ENCODE measurements around the gene THEM5. TPM values are rescaled to one million over a fixed set of nuclear protein-coding genes. Genes with fewer than 3 reads are reported as not detected.
"Not testable (repeated sequence)": the region's sequence is repeated elsewhere in the genome, so short reads cannot be mapped to it uniquely, and the experiment has no call there.

The THEM5 gene
- total RNA-seq, 2 experiments from 2014 or later: not detected

- H3K27ac Mint-ChIP-seq; H3K4me1 Mint-ChIP-seq (ENCODE audit: low read depth); H3K4me3 Mint-ChIP-seq; H3K9me3 Mint-ChIP-seq; DNase-seq; H3K27me3 Mint-ChIP-seq (ENCODE audit: low read depth): not testable (repeated sequence)
- intact Hi-C loops (cut with micrococcal nuclease): loop anchor here (5.0 to 10.0 kb wide), 2 partner anchors 38 to 120 kb away; partner anchors contain the start of gene MRPL9
- peaks cover 32% of the 10 kb centered on the region for H3K36me3 Mint-ChIP-seq (ENCODE audit: low read depth)
- CTCF ChIA-PET: interaction anchor here (0.8 kb wide), 1 partner anchor 115 kb away, joined by 3 read pairs; no protein-coding TSS in a partner anchor
Observed at GRCh38 chr1:151884879-151885278, 31.4 kb upstream of the THEM5 start.

GRCh38 chr1:151884445-151884844, 30.9 kb upstream of the THEM5 start:
- H3K36me3 Mint-ChIP-seq (ENCODE audit: low read depth): peaks cover 32% of the 10 kb centered on the region
- DNase-seq; H3K4me3 Mint-ChIP-seq; H3K4me1 Mint-ChIP-seq (ENCODE audit: low read depth); H3K9me3 Mint-ChIP-seq; H3K27me3 Mint-ChIP-seq (ENCODE audit: low read depth); H3K27ac Mint-ChIP-seq: not testable (repeated sequence)
- CTCF ChIA-PET: interaction anchor here (0.8 to 1.0 kb wide), 2 partner anchors 115 to 116 kb away, joined by 3 read pairs; no protein-coding TSS in a partner anchor
- intact Hi-C loops (cut with micrococcal nuclease): loop anchor here (5.0 to 10.0 kb wide), 2 partner anchors 37 to 120 kb away; partner anchors contain the start of gene MRPL9

- not testable (repeated sequence) for H3K9me3 Mint-ChIP-seq; H3K27ac Mint-ChIP-seq; DNase-seq; H3K4me1 Mint-ChIP-seq (ENCODE audit: low read depth); H3K4me3 Mint-ChIP-seq; H3K27me3 Mint-ChIP-seq (ENCODE audit: low read depth)
- intact Hi-C loops (cut with micrococcal nuclease): loop anchor here (5.0 to 10.0 kb wide), 2 partner anchors 37 to 119 kb away; partner anchors contain the start of gene MRPL9
- CTCF ChIA-PET: interaction anchor here (1.0 kb wide), 1 partner anchor 117 kb away, joined by 3 read pairs; no protein-coding TSS in a partner anchor
- peaks cover 29% of the 10 kb centered on the region for H3K36me3 Mint-ChIP-seq (ENCODE audit: low read depth)
Observed at GRCh38 chr1:151883898-151884297, 30.4 kb upstream of the THEM5 start.

GRCh38 chr1:151882918-151883317, 29.4 kb upstream of the THEM5 start:
- H3K4me1 Mint-ChIP-seq (ENCODE audit: low read depth); H3K4me3 Mint-ChIP-seq; H3K27ac Mint-ChIP-seq; H3K9me3 Mint-ChIP-seq; DNase-seq; H3K27me3 Mint-ChIP-seq (ENCODE audit: low read depth): not testable (repeated sequence)
- H3K36me3 Mint-ChIP-seq (ENCODE audit: low read depth): peaks cover 26% of the 10 kb centered on the region
- CTCF ChIA-PET: interaction anchor here (0.6 to 0.7 kb wide), 2 partner anchors 39 to 542 kb away, joined by 3 to 5 read pairs; no protein-coding TSS in a partner anchor
- intact Hi-C loops (cut with micrococcal nuclease): loop anchor here (5.0 to 10.0 kb wide), 2 partner anchors 36 to 118 kb away; partner anchors contain the start of gene MRPL9

- H3K36me3 Mint-ChIP-seq (ENCODE audit: low read depth): peaks cover 24% of the 10 kb centered on the region
- CTCF ChIA-PET: interaction anchor here (0.6 to 1.6 kb wide), 4 partner anchors 8 to 542 kb away, joined by 3 to 5 read pairs (median 4); no protein-coding TSS in a partner anchor
- no peak overlapping the region for H3K4me3 Mint-ChIP-seq
- no peaks in the 10 kb centered on the region for H3K9me3 Mint-ChIP-seq
- H3K27ac Mint-ChIP-seq: no peak overlapping the region
- no peak for DNase-seq
- intact Hi-C loops (cut with micrococcal nuclease): loop anchor here (5.0 to 10.0 kb wide), 2 partner anchors 35 to 118 kb away; partner anchors contain the start of gene MRPL9
- no peaks in the 10 kb centered on the region for H3K27me3 Mint-ChIP-seq (ENCODE audit: low read depth)
- H3K4me1 Mint-ChIP-seq (ENCODE audit: low read depth): no peaks in the 10 kb centered on the region
Observed at GRCh38 chr1:151882466-151882865, 29.0 kb upstream of the THEM5 start.

GRCh38 chr1:151881479-151881878, 28.0 kb upstream of the THEM5 start:
- CTCF ChIA-PET: interaction anchor here (0.6 to 1.6 kb wide), 6 partner anchors 41 to 135 kb away, joined by 3 to 5 read pairs (median 4); no protein-coding TSS in a partner anchor
- DNase-seq: no peak
- no peak overlapping the region for H3K27ac Mint-ChIP-seq
- H3K4me1 Mint-ChIP-seq (ENCODE audit: low read depth): no peaks in the 10 kb centered on the region
- no peaks in the 10 kb centered on the region for H3K27me3 Mint-ChIP-seq (ENCODE audit: low read depth)
- no peak overlapping the region for H3K4me3 Mint-ChIP-seq
- intact Hi-C loops (cut with micrococcal nuclease): loop anchor here (5.0 to 10.0 kb wide), 2 partner anchors 34 to 117 kb away; partner anchors contain the start of gene MRPL9
- peaks cover 16% of the 10 kb centered on the region for H3K36me3 Mint-ChIP-seq (ENCODE audit: low read depth)
- H3K9me3 Mint-ChIP-seq: no peaks in the 10 kb centered on the region

GRCh38 chr1:151875419-151876097, 22.0 kb upstream of the THEM5 start:
- no peaks in the 10 kb centered on the region for H3K9me3 Mint-ChIP-seq
- CTCF ChIA-PET: interaction anchor here (0.6 to 2.6 kb wide), 2 partner anchors 125 to 218 kb away, joined by 3 to 6 read pairs; no protein-coding TSS in a partner anchor

GRCh38 chr1:151872776-151873175, 19.3 kb upstream of the THEM5 start:
- H3K9me3 Mint-ChIP-seq; H3K36me3 Mint-ChIP-seq (ENCODE audit: low read depth); H3K4me3 Mint-ChIP-seq; DNase-seq; intact Hi-C loops (cut with micrococcal nuclease); H3K27ac Mint-ChIP-seq; H3K27me3 Mint-ChIP-seq (ENCODE audit: low read depth); CTCF ChIA-PET: not testable (repeated sequence)
- peaks cover 18% of the 10 kb centered on the region for H3K4me1 Mint-ChIP-seq (ENCODE audit: low read depth)

More at GRCh38 chr1:151875419-151876097, 22.0 kb upstream of the THEM5 start:
- Mint-ChIP-seq H3K4me1 (ENCODE audit: low read depth) (peaks cover 12% of the 10 kb centered on the region), H3K27me3 (ENCODE audit: low read depth) (no peaks in the 10 kb centered on the region), H3K27ac (no peak overlapping the region), H3K36me3 (ENCODE audit: low read depth) (peaks cover 10% of the 10 kb centered on the region), H3K4me3 (no peak overlapping the region)
- DNase-seq: no peak
- intact Hi-C loops (cut with micrococcal nuclease): no loop called here

- H3K4me1 Mint-ChIP-seq (ENCODE audit: low read depth): peaks cover 22% of the 10 kb centered on the region
- intact Hi-C loops (cut with micrococcal nuclease): no loop called here
- peaks cover 7% of the 10 kb centered on the region for H3K36me3 Mint-ChIP-seq (ENCODE audit: low read depth)
- DNase-seq: no peak
- no peaks in the 10 kb centered on the region for H3K27me3 Mint-ChIP-seq (ENCODE audit: low read depth)
- CTCF ChIA-PET: interaction anchor here (0.6 to 1.9 kb wide), 4 partner anchors 14 to 179 kb away, joined by 3 to 9 read pairs (median 4); no protein-coding TSS in a partner anchor
- no peaks in the 10 kb centered on the region for H3K9me3 Mint-ChIP-seq
- H3K4me3 Mint-ChIP-seq: no peak overlapping the region
- no peak overlapping the region for H3K27ac Mint-ChIP-seq
Observed at GRCh38 chr1:151871284-151872030, 17.9 kb upstream of the THEM5 start.

- H3K27ac Mint-ChIP-seq: no peak overlapping the region
- intact Hi-C loops (cut with micrococcal nuclease): no loop called here
- no peaks in the 10 kb centered on the region for H3K36me3 Mint-ChIP-seq (ENCODE audit: low read depth)
- H3K4me3 Mint-ChIP-seq: no peak overlapping the region
- no peaks in the 10 kb centered on the region for H3K27me3 Mint-ChIP-seq (ENCODE audit: low read depth)
- no peak for DNase-seq
- peaks cover 12% of the 10 kb centered on the region for H3K4me1 Mint-ChIP-seq (ENCODE audit: low read depth)
- CTCF ChIA-PET: no interaction called here
- H3K9me3 Mint-ChIP-seq: no peaks in the 10 kb centered on the region
Observed at GRCh38 chr1:151868486-151868885, 15.0 kb upstream of the THEM5 start.

- DNase-seq: peak; percentile 18
- CTCF ChIA-PET: no interaction called here
- Mint-ChIP-seq H3K27ac (peak overlapping the region; percentile 62), H3K36me3 (ENCODE audit: low read depth) (no peaks in the 10 kb centered on the region), H3K4me1 (ENCODE audit: low read depth) (peaks cover 10% of the 10 kb centered on the region), H3K4me3 (no peak overlapping the region), H3K27me3 (ENCODE audit: low read depth) (no peaks in the 10 kb centered on the region), H3K9me3 (no peaks in the 10 kb centered on the region)
- intact Hi-C loops (cut with micrococcal nuclease): no loop called here
Observed at GRCh38 chr1:151867765-151868411, 14.4 kb upstream of the THEM5 start.

GRCh38 chr1:151867321-151867720, 13.8 kb upstream of the THEM5 start:
- Mint-ChIP-seq H3K27me3 (ENCODE audit: low read depth) (peaks cover 5% of the 10 kb centered on the region), H3K36me3 (ENCODE audit: low read depth) (no peaks in the 10 kb centered on the region), H3K4me1 (ENCODE audit: low read depth) (peaks cover 10% of the 10 kb centered on the region), H3K27ac (no peak overlapping the region), H3K9me3 (no peaks in the 10 kb centered on the region), H3K4me3 (no peak overlapping the region)
- intact Hi-C loops (cut with micrococcal nuclease): no loop called here
- CTCF ChIA-PET: no interaction called here
- no peak for DNase-seq
